ENCODE results near the gene PIGS.

Gene PIGS

DNA sequence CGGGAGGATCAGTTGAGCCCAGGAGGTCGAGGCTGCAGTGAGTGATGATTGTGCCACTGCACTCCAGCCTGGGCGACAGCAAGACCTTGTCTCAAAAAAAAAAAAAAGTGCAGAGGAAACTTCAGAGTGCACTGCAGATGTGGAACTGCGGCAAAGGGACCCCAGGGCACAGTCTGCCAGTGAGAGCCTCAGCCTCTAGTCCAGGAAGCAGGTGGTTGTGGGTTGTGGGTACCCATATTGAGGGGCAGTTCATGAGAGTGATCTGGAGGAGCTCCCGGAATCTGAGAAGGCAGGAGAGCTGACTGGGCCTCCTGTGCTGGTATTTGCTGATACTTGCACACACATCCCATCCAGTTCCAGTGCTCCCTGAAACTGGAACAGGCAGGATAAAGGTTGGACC lies 52.1 kb downstream of the PIGS start:
- H3K36me3 ChIP-seq (ENCODE audit: insufficient read depth, low read length) = no peaks in the 10 kb centered on the region; the same call in 1 of the 2 replicates
- H3K9me3 ChIP-seq (ENCODE audit: low read length) = 0 out of 2 replicates have a peak, but pooled peaks cover 3% of the 10 kb centered on the region
- TF ChIP-seq, protein P1, sequence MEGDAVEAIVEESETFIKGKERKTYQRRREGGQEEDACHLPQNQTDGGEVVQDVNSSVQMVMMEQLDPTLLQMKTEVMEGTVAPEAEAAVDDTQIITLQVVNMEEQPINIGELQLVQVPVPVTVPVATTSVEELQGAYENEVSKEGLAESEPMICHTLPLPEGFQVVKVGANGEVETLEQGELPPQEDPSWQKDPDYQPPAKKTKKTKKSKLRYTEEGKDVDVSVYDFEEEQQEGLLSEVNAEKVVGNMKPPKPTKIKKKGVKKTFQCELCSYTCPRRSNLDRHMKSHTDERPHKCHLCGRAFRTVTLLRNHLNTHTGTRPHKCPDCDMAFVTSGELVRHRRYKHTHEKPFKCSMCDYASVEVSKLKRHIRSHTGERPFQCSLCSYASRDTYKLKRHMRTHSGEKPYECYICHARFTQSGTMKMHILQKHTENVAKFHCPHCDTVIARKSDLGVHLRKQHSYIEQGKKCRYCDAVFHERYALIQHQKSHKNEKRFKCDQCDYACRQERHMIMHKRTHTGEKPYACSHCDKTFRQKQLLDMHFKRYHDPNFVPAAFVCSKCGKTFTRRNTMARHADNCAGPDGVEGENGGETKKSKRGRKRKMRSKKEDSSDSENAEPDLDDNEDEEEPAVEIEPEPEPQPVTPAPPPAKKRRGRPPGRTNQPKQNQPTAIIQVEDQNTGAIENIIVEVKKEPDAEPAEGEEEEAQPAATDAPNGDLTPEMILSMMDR (IDR thresholded peaks at IDR 0.05; ENCODE audit: low read length) = no peak
- TF ChIP-seq EZH2 (IDR thresholded peaks at IDR 0.05; ENCODE audit: borderline replicate concordance, low read length) = no peak
- no peak overlapping the region for H3K27ac ChIP-seq (ENCODE audit: low read depth, low read length, poor library complexity, severe bottlenecking)
- no peak overlapping the region for H3K4me3 ChIP-seq (ENCODE audit: low read depth, low read length, poor library complexity, severe bottlenecking)
- no peaks in the 10 kb centered on the region for H3K4me1 ChIP-seq (ENCODE audit: insufficient read depth, low read length, severe bottlenecking)
- H3K79me2 ChIP-seq (ENCODE audit: insufficient read depth, low read length) = no peaks in the 10 kb centered on the region
- H3K9me2 ChIP-seq (ENCODE audit: low read depth, low read length) = no peaks in the 10 kb centered on the region
- no peaks in the 10 kb centered on the region for H4K20me1 ChIP-seq (ENCODE audit: insufficient read depth, low read length)
- H3K27me3 ChIP-seq (ENCODE audit: insufficient read depth, low read length) = peaks cover 8% of the 10 kb centered on the region
- no peak overlapping the region for H3K9ac ChIP-seq (ENCODE audit: low read length)
- no peaks in the 10 kb centered on the region for H3F3A ChIP-seq (ENCODE audit: insufficient read depth, low read length)
- no peak overlapping the region for H3K4me2 ChIP-seq (ENCODE audit: low read length)
- H2AFZ ChIP-seq (ENCODE audit: low read length) = no peak overlapping the region

DNA sequence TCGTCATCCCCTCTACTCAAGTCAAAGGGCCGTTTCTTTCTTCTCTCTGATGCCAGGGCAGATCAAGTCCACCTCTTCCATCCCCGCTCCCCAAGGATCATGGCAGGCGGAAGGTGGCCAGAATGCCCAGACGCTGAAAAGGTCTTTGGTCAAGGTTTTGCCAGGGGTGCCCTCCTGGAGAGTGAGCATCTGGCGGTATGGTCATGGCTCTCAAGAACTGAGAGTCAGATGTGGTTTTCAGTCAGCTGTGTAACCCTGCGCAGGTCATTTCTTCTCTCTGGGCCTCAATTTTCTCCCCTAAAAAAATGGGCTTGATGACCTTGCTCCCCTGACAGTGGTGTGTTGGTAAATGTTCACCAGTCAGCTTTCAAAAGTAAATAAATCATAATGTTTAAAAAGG lies 52.7 kb downstream of the PIGS start:
- H3K79me2 ChIP-seq (ENCODE audit: insufficient read depth, low read length) = no peaks in the 10 kb centered on the region
- H3K36me3 ChIP-seq (ENCODE audit: insufficient read depth, low read length) = no peaks in the 10 kb centered on the region; the same call in 1 of the 2 replicates
- no peak overlapping the region for H3K4me2 ChIP-seq (ENCODE audit: low read length)
- H3F3A ChIP-seq (ENCODE audit: insufficient read depth, low read length) = no peaks in the 10 kb centered on the region
- H3K9me3 ChIP-seq (ENCODE audit: low read length) = 0 out of 2 replicates have a peak, but pooled peaks cover 3% of the 10 kb centered on the region
- H3K27ac ChIP-seq (ENCODE audit: low read depth, low read length, poor library complexity, severe bottlenecking) = no peak overlapping the region
- peaks cover 15% of the 10 kb centered on the region for H3K27me3 ChIP-seq (ENCODE audit: insufficient read depth, low read length)
- no peaks in the 10 kb centered on the region for H3K4me1 ChIP-seq (ENCODE audit: insufficient read depth, low read length, severe bottlenecking)
- H3K9me2 ChIP-seq (ENCODE audit: low read depth, low read length) = no peaks in the 10 kb centered on the region
- no peak overlapping the region for H3K4me3 ChIP-seq (ENCODE audit: low read depth, low read length, poor library complexity, severe bottlenecking)
- no peak for TF ChIP-seq EZH2 (IDR thresholded peaks at IDR 0.05; ENCODE audit: borderline replicate concordance, low read length)
- TF ChIP-seq, protein P1 (IDR thresholded peaks at IDR 0.05; ENCODE audit: low read length) = no peak
- no peak overlapping the region for H2AFZ ChIP-seq (ENCODE audit: low read length)
- no peaks in the 10 kb centered on the region for H4K20me1 ChIP-seq (ENCODE audit: insufficient read depth, low read length)
- H3K9ac ChIP-seq (ENCODE audit: low read length) = no peak overlapping the region

DNA sequence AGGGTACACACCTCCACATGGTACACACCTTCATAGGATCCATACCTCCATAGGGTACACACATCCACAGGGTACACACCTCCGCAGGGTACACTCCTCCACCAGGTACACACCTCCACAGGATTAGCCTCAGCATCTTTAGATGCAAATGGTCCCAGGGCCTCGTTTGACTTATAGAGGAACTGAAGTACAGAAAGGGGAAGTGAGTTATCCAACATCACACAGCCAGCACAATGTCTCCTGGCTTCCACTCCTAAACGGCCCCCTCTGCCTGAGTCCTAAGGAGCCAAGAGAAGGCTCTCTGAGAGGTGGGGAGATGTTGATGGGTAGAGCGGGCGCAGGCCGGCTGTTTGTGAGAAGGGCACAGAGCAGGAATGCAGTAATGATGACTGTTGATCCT lies 53.2 kb downstream of the PIGS start:
- H3K4me2 ChIP-seq (ENCODE audit: low read length) = no peak overlapping the region

More for the DNA sequence above, 53.2 kb downstream of the PIGS start:
- Histone ChIP-seq H3K27me3 (ENCODE audit: insufficient read depth, low read length) (peaks cover 15% of the 10 kb centered on the region), H3K79me2 (ENCODE audit: insufficient read depth, low read length) (no peaks in the 10 kb centered on the region), H3F3A (ENCODE audit: insufficient read depth, low read length) (no peaks in the 10 kb centered on the region), H3K9ac (ENCODE audit: low read length) (no peak overlapping the region), H3K4me3 (ENCODE audit: low read depth, low read length, poor library complexity, severe bottlenecking) (no peak overlapping the region), H3K9me2 (ENCODE audit: low read depth, low read length) (no peaks in the 10 kb centered on the region), H2AFZ (ENCODE audit: low read length) (no peak overlapping the region), H3K4me1 (ENCODE audit: insufficient read depth, low read length, severe bottlenecking) (no peaks in the 10 kb centered on the region), H4K20me1 (ENCODE audit: insufficient read depth, low read length) (no peaks in the 10 kb centered on the region), H3K36me3 (ENCODE audit: insufficient read depth, low read length) (no peaks in the 10 kb centered on the region; the same call in 1 of the 2 replicates), H3K9me3 (ENCODE audit: low read length) (0 out of 2 replicates have a peak, but pooled peaks cover 3% of the 10 kb centered on the region), H3K27ac (ENCODE audit: low read depth, low read length, poor library complexity, severe bottlenecking) (no peak overlapping the region)
- TF ChIP-seq, protein P1 (IDR thresholded peaks at IDR 0.05; ENCODE audit: low read length) = no peak
- no peak for TF ChIP-seq EZH2 (IDR thresholded peaks at IDR 0.05; ENCODE audit: borderline replicate concordance, low read length)
